Gastrocnemius medialis (tissue), 4 donors: ENCODE results near the gene MAP3K5.

ENCODE experiments used
- CTCF ChIP-seq, 5 experiments: fragments of 450-650 bp in 3 of 5; fragments of 200-600 bp in 2 of 5; sonication (generic) in 2 of 5; IDR thresholded peaks in 4 of 5; conservative IDR thresholded peaks in 1 of 5; 1 replicate in 4 of 5; 2 replicates in 1 of 5; pipeline ENCODE4 v1.5.1; 2016 to 2019; ENCODE audit warnings: antibody characterized with exemption in 5 of 5, mild to moderate bottlenecking in 3 of 5, moderate library complexity in 3 of 5
- POLR2A ChIP-seq, 2 donors: fragments of 450-650 bp; IDR thresholded peaks; one replicate each; pipeline ENCODE4 v1.6.1; 2017; ENCODE audit warnings: antibody characterized with exemption in 2 of 2, mild to moderate bottlenecking in 2 of 2, moderate library complexity in 2 of 2

- TF ChIP-seq CTCF (IDR thresholded peaks at IDR 0.05 in 4 of 5, conservative IDR thresholded peaks at IDR 0.05 in 1 of 5) (no peak), POLR2A (IDR thresholded peaks at IDR 0.05) (no peak)
Measured at GRCh38 chr6:136787726-136788068, 4.6 kb downstream of the MAP3K5 start.
